Immature natural killer cell (primary cell): ENCODE measurements around the gene ZBTB21. TPM values are rescaled to one million over a fixed set of nuclear protein-coding genes. Genes with fewer than 3 reads are reported as not detected.
A peak's percentile ranks its signal among the peaks of the same experiment; 100 is the strongest.

Experiments
- DNase-seq, 3 donors: peaks; one replicate each; pipeline ENCODE4 v3.0.0; 2022; ENCODE audit warnings: mixed read lengths in 1 of 3
- H3K27ac Mint-ChIP-seq, 6 donors: one replicate each; pipeline ENCODE4 v1.8.0; 2020; ENCODE audit warnings: mixed read lengths in 6 of 6, mild to moderate bottlenecking in 5 of 6, inconsistent platforms in 4 of 6, moderate library complexity in 3 of 6
- H3K27me3 Mint-ChIP-seq, 3 donors: one replicate each; pipeline ENCODE4 v1.8.0; 2020 to 2021; ENCODE audit warnings: low read depth in 3 of 3, mild to moderate bottlenecking in 3 of 3, mixed read lengths in 3 of 3, moderate library complexity in 3 of 3, inconsistent platforms in 1 of 3
- H3K36me3 Mint-ChIP-seq, 3 donors: one replicate each; pipeline ENCODE4 v1.8.0; 2020; ENCODE audit warnings: mixed read lengths in 3 of 3, inconsistent platforms in 2 of 3, mild to moderate bottlenecking in 2 of 3
- H3K4me1 Mint-ChIP-seq, 2 donors: one replicate each; pipeline ENCODE4 v1.8.0; 2020; ENCODE audit warnings: inconsistent platforms in 2 of 2, mild to moderate bottlenecking in 2 of 2, mixed read lengths in 2 of 2, moderate library complexity in 1 of 2
- H3K4me3 Mint-ChIP-seq, 5 donors: one replicate each; pipeline ENCODE4 v1.8.0; 2020; ENCODE audit warnings: mild to moderate bottlenecking in 5 of 5, mixed read lengths in 5 of 5, inconsistent platforms in 3 of 5, moderate library complexity in 3 of 5
- H3K9me3 Mint-ChIP-seq, 6 donors: one replicate each; pipeline ENCODE4 v1.8.0; 2020; ENCODE audit warnings: mild to moderate bottlenecking in 6 of 6, mixed read lengths in 6 of 6, inconsistent platforms in 4 of 6, moderate library complexity in 3 of 6
- polyA plus RNA-seq, 3 donors: library from polyadenylated mRNA; unstranded; fragments of 300-500 nt; fragmentation: Illumina TruSeq; gene quantifications; one replicate each; pipeline ENCODE4 v1.2.3, GENCODE V29; 2021

Gene ZBTB21
- polyA plus RNA-seq, 3 donors from 2014 or later, result 1.3 to 4.1 (median 2.2) TPM

GRCh38 chr21:41958886-41959563 lies 51.1 kb downstream of the ZBTB21 start:
- DNase-seq, result no peak
- Mint-ChIP-seq H3K27ac (no peak overlapping the region), H3K27me3 (peaks cover 7 to 11% (median 7%) of the 10 kb centered on the region in 3 donors), H3K4me3 (no peak overlapping the region), H3K36me3 (peaks cover 0 to 4% (median 0%) of the 10 kb centered on the region in 3 donors), H3K9me3 (peaks cover 0 to 1% (median 0%) of the 10 kb centered on the region in 6 donors), H3K4me1 (peaks cover 6 to 9% of the 10 kb centered on the region in 2 donors)

DNA sequence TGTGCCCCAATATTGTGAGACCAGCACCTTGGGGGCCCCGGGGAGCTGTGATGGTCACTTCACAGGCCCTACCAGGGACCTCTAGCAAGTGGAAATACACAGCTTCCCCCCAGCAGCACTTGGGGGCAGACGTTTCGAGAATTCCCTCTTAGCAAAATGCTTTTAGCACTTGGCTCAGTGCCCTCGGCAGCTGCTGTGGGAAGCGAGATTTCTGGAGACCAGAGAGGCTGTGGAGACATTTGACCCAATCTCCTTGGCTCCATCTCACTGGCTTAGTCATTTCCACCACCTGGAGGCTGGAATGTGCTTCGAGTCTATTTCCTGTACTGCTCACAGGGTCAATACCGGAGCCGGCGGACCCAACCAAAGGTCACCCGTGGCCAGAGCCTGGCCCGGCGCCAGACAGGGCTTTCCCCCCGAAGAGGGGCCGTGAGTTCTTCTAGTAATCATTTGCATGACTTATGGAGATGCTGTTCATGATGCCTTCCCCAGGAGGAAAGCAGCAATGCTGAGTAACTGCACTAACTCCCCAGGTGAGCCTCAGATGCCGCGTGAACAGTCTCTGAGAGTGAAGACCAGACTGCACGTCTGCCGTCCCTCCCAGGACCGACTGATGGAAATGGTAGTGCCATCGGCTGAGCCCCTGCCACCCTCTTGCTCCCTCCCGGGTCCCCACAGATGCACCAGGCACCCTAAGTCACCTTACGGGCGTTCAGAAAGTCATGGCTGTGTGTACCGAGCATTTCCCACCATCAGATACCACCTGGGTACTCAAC lies 52.0 kb downstream of the ZBTB21 start:
- H3K27ac Mint-ChIP-seq, result no peak overlapping the region
- H3K4me1 Mint-ChIP-seq, result peaks cover 6 to 9% of the 10 kb centered on the region in 2 donors
- no peak overlapping the region for H3K4me3 Mint-ChIP-seq
- H3K36me3 Mint-ChIP-seq, result peaks cover 0 to 4% (median 0%) of the 10 kb centered on the region in 3 donors
- peaks cover 0 to 1% (median 0%) of the 10 kb centered on the region in 6 donors for H3K9me3 Mint-ChIP-seq
- DNase-seq, result no peak
- H3K27me3 Mint-ChIP-seq, result peaks cover 7 to 11% (median 7%) of the 10 kb centered on the region in 3 donors

GRCh38 chr21:41956926-41957729 lies 53.0 kb downstream of the ZBTB21 start:
- H3K4me3 Mint-ChIP-seq, result no peak overlapping the region
- H3K36me3 Mint-ChIP-seq, result peaks cover 0 to 4% (median 0%) of the 10 kb centered on the region in 3 donors
- H3K4me1 Mint-ChIP-seq, result peaks cover 12 to 15% of the 10 kb centered on the region in 2 donors
- peak overlapping the region in 2 of 6 donors; percentile 39 to 68 for H3K27ac Mint-ChIP-seq
- H3K9me3 Mint-ChIP-seq, result peaks cover 0 to 1% (median 0%) of the 10 kb centered on the region in 6 donors
- DNase-seq, result no peak
- H3K27me3 Mint-ChIP-seq, result peaks cover 7 to 11% (median 7%) of the 10 kb centered on the region in 3 donors

DNA sequence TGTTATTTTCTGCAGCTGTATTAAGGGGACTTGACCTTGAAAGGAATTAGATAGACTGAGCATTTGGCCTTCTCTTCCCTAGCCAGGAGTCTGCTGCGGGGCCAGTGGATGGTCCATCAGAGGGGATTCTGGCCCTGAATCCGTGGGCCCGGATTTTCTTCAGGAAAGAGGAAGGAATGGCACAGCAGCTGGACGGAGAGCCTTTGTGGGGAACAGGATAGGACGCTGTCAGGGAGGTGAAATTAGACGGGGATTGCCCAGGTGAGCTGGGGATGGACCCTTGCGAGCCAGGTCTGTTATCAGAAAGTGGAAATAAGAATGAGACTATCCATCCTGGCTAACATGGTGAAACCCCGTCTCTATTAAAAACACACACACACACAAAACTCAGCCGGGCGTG lies 54.6 kb downstream of the ZBTB21 start:
- no peak overlapping the region for H3K27ac Mint-ChIP-seq
- H3K9me3 Mint-ChIP-seq, result peaks cover 0 to 1% (median 0%) of the 10 kb centered on the region in 6 donors
- no peak for DNase-seq
- peak overlapping the region in 3 of 5 donors; percentile 2 to 12 (median 5) for H3K4me3 Mint-ChIP-seq
- peaks cover 6 to 11% (median 7%) of the 10 kb centered on the region in 3 donors for H3K27me3 Mint-ChIP-seq
- peaks cover 15 to 16% of the 10 kb centered on the region in 2 donors for H3K4me1 Mint-ChIP-seq
- H3K36me3 Mint-ChIP-seq, result peaks cover 0 to 4% (median 0%) of the 10 kb centered on the region in 3 donors

- no peak for DNase-seq
- H3K27ac Mint-ChIP-seq, result peak overlapping the region in 2 of 6 donors; percentile 3 to 23
- peaks cover 15 to 16% of the 10 kb centered on the region in 2 donors for H3K4me1 Mint-ChIP-seq
- H3K36me3 Mint-ChIP-seq, result peaks cover 0 to 4% (median 0%) of the 10 kb centered on the region in 3 donors
- peaks cover 0 to 1% (median 0%) of the 10 kb centered on the region in 6 donors for H3K9me3 Mint-ChIP-seq
- H3K4me3 Mint-ChIP-seq, result peak overlapping the region; percentile 5 to 70 (median 53)
- H3K27me3 Mint-ChIP-seq, result peaks cover 4 to 8% (median 7%) of the 10 kb centered on the region in 3 donors
Observed at GRCh38 chr21:41954654-41955499, 55.3 kb downstream of the ZBTB21 start.

GRCh38 chr21:41953831-41954653 lies 56.1 kb downstream of the ZBTB21 start, which contains the start of gene C2CD2:
TSS of gene C2CD2 (minus strand) at chr21:41954018. CDS start at chr21:41953648, 370 bp downstream.
- H3K36me3 Mint-ChIP-seq, result peaks cover 0 to 4% (median 0%) of the 10 kb centered on the region in 3 donors
- peak; percentile 11 to 22 (median 19) for DNase-seq
- H3K27ac Mint-ChIP-seq, result peak within 1 kb of the TSS in 2 of 6 donors; percentile 21 to 23
- H3K9me3 Mint-ChIP-seq, result peaks cover 0 to 1% (median 0%) of the 10 kb centered on the region in 6 donors
- peaks cover 15 to 16% of the 10 kb centered on the region in 2 donors for H3K4me1 Mint-ChIP-seq
- peak within 1 kb of the TSS; percentile 65 to 77 (median 70) for H3K4me3 Mint-ChIP-seq
- H3K27me3 Mint-ChIP-seq, result peaks cover 4 to 8% (median 5%) of the 10 kb centered on the region in 3 donors

DNA sequence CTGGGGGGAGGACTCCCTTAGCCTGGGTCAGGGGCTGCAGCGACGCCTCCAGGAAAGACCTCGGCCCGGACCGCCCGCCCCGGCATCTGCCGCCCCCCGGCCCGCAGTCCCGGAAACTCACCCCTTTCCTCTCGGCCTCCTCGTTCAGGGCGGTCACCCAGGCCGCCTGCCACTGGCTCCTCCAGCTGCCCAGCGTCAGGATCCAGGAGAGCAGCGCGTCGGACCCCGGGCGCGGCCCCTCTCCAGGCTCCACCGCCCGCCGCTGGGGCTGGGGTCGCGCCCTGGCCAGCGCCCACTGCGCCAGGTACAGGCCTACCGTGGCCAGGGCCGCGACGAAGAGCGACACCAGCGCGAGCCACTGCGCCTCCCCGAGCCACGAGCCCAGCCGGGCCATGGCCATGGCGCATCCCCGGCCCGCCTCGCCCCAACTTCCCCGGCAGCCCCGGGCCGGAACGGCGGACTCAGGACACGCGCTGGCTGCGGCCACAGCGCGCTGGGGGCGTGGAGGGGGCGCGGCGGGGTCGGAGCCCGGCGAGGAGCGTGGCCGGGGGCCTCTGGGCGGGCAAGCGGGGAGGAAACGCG lies 56.8 kb downstream of the ZBTB21 start:
- Mint-ChIP-seq H3K4me3 (peak overlapping the region; percentile 65 to 77 (median 70)), H3K9me3 (peaks cover 0 to 1% (median 0%) of the 10 kb centered on the region in 6 donors), H3K27me3 (peaks cover 4 to 8% (median 5%) of the 10 kb centered on the region in 3 donors), H3K27ac (no peak overlapping the region), H3K4me1 (peaks cover 15 to 16% of the 10 kb centered on the region in 2 donors), H3K36me3 (peaks cover 0 to 4% (median 0%) of the 10 kb centered on the region in 3 donors)
- no peak for DNase-seq

- Mint-ChIP-seq H3K9me3 (peaks cover 0 to 1% (median 0%) of the 10 kb centered on the region in 6 donors), H3K36me3 (peaks cover 0 to 4% (median 0%) of the 10 kb centered on the region in 3 donors), H3K27ac (peak overlapping the region in 1 of 6 donors; percentile 17), H3K27me3 (peaks cover 4 to 8% (median 5%) of the 10 kb centered on the region in 3 donors), H3K4me1 (peaks cover 15 to 16% of the 10 kb centered on the region in 2 donors), H3K4me3 (peak overlapping the region; percentile 65 to 77 (median 70))
- no peak for DNase-seq
Observed at GRCh38 chr21:41952568-41953248, 57.5 kb downstream of the ZBTB21 start.

DNA sequence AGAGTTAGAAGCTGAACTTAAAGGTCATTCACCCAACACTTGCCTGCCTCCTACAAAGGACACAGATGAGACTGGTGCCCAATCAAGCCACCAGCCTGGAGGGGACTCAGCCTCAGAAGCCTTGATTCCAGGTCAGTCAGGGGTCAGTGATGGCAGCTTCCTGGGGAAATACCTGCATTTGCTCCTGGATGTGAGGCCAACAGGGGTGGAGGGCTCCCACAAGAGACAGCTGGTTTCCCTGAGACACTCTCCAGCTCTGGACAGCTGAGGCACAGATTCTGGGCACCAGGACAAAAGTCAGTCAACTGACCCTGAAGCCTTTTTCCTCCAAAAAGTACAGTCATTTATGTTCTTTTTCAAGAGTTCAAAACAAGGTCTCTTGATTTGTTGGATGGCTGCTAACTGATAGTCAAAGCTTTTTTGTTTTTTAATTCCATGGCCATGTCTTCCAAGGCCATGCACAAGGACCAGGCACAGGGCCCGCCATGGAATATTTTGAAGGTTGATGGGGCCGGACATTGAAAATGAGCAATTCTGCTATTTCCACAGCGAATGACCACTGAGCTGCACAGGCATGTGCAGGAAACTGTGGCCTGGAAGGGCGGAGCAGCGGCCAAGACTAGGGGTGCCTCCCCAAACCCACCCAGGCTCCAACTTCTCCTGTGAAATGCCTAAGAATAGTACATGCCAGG lies 58.1 kb downstream of the ZBTB21 start:
- Mint-ChIP-seq H3K4me1 (peaks cover 15 to 16% of the 10 kb centered on the region in 2 donors), H3K27ac (no peak overlapping the region)

GRCh38 chr21:41950941-41951351 lies 59.2 kb downstream of the ZBTB21 start:
- peak overlapping the region in 1 of 5 donors; percentile 20 for H3K4me3 Mint-ChIP-seq
- no peak overlapping the region for H3K27ac Mint-ChIP-seq
- peaks cover 4 to 11% (median 5%) of the 10 kb centered on the region in 3 donors for H3K27me3 Mint-ChIP-seq
- peaks cover 15 to 16% of the 10 kb centered on the region in 2 donors for H3K4me1 Mint-ChIP-seq
- H3K36me3 Mint-ChIP-seq, result peaks cover 0 to 4% (median 0%) of the 10 kb centered on the region in 3 donors
- H3K9me3 Mint-ChIP-seq, result peaks cover 0 to 1% (median 0%) of the 10 kb centered on the region in 6 donors
- no peak for DNase-seq

More for the DNA sequence above, 58.1 kb downstream of the ZBTB21 start:
- DNase-seq, result no peak
- H3K4me3 Mint-ChIP-seq, result peak overlapping the region; percentile 65 to 77 (median 70)
- H3K9me3 Mint-ChIP-seq, result peaks cover 0 to 1% (median 0%) of the 10 kb centered on the region in 6 donors
- peaks cover 4 to 11% (median 5%) of the 10 kb centered on the region in 3 donors for H3K27me3 Mint-ChIP-seq
- peaks cover 0 to 4% (median 0%) of the 10 kb centered on the region in 3 donors for H3K36me3 Mint-ChIP-seq
